Measurements from ENCODE around the gene LTB4R. TPM values are rescaled to one million over a fixed set of nuclear protein-coding genes. Genes with fewer than 3 reads are reported as not detected.

Gene LTB4R
- total and polyA plus RNA-seq, 9 of the 15 experiments (the other 6 are each of a cell fraction or from before 2014, with no cell fraction given): 0.38 to 10.5 (median 2.8) TPM

DNA sequence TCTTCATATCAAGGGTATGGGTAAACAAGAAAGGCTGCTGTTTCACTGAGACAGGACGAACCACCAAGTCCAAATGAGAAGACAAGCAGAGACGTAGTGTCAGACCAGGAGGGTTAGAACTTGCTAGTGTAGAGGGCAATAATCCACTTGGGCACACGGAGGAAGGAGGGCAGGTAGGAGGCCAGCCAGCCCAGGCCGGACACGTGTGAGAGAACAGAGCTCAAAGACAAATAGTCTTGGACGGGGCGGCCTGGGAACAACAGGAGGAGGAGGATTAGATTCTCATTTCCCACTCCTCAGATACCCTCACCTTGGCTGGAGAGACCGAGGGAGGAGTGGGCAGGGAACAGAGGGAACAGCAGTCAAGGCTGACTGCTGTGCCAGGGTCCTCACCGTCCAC lies 20.6 kb upstream of the LTB4R start:
- no TSS peak for BruUV-seq (replicated peaks)
- TF ChIP-seq ETV6 (IDR thresholded peaks at IDR 0.05; ENCODE audit: borderline replicate concordance in 1 of 2, low read depth in 2 of 2, low read length in 1 of 2) (no peak), ETV6 (CRISPR knock-in tag; IDR thresholded peaks at IDR 0.05; ENCODE audit: borderline replicate concordance) (no peak), ZNF12 (CRISPR knock-in tag; IDR thresholded peaks at IDR 0.05) (no peak), XRCC5 (IDR thresholded peaks at IDR 0.05; ENCODE audit: low read depth, low read length) (no peak), MYC (IDR thresholded peaks at IDR 0.05; ENCODE audit: low read depth, low read length) (no peak), MYC (CRISPR knock-in tag; IDR thresholded peaks at IDR 0.05; ENCODE audit: borderline replicate concordance, low read depth) (no peak)
- TF ChIP-seq, protein P1, sequence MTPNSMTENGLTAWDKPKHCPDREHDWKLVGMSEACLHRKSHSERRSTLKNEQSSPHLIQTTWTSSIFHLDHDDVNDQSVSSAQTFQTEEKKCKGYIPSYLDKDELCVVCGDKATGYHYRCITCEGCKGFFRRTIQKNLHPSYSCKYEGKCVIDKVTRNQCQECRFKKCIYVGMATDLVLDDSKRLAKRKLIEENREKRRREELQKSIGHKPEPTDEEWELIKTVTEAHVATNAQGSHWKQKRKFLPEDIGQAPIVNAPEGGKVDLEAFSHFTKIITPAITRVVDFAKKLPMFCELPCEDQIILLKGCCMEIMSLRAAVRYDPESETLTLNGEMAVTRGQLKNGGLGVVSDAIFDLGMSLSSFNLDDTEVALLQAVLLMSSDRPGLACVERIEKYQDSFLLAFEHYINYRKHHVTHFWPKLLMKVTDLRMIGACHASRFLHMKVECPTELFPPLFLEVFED (CRISPR knock-in tag; conservative IDR thresholded peaks at IDR 0.05): no peak
- peaks cover 30% of the 10 kb centered on the region; the same call in 2 of the 3 replicates for H3K36me3 ChIP-seq (ENCODE audit: control insufficient read depth, insufficient read depth, low read length)
- intact Hi-C loops (cut with micrococcal nuclease) (no loop called here), in situ Hi-C loops (cut with MboI) (loop anchor here (10.0 kb wide), 1 partner anchor 276 kb away; no protein-coding TSS in a partner anchor)
- FAIRE-seq (no peak), ATAC-seq (no peak), DNase-seq (ENCODE audit: extremely low read depth in 1 of 4, low spot score in 3 of 4) (no peak)
- 74% methylated on average over 6 of the region's 9 CpGs for WGBS (ENCODE audit: insufficient coverage, low coverage, missing lambda C conversion rate)
- H3K27me3 ChIP-seq (ENCODE audit: control insufficient read depth in 2 of 2, insufficient read depth in 2 of 2, low read length in 2 of 2): no peaks in the 10 kb centered on the region
- H3K9me1 ChIP-seq (ENCODE audit: control insufficient read depth, insufficient read depth, low read length): no peaks in the 10 kb centered on the region
- no peak overlapping the region for H2AFZ ChIP-seq (ENCODE audit: low read depth, low read length)
- no peaks in the 10 kb centered on the region for H3K79me2 ChIP-seq (ENCODE audit: control insufficient read depth, insufficient read depth, low read length)
- no peaks in the 10 kb centered on the region for H4K20me1 ChIP-seq (replicated peaks; ENCODE audit: control insufficient read depth, insufficient read depth, low read length)
- H3K27ac ChIP-seq (ENCODE audit: extremely low read depth, low read depth, low read length): no peak overlapping the region
- H3K4me3 ChIP-seq: no peak overlapping the region
- no peaks in the 10 kb centered on the region for H3K4me1 ChIP-seq (replicated peaks in 1 of 2; ENCODE audit: control insufficient read depth in 2 of 2, insufficient read depth in 2 of 2, low read length in 2 of 2)
- POLR2A ChIA-PET: interaction anchor here (0.5 to 1.1 kb wide), 5 partner anchors 9 to 89 kb away, joined by 3 to 4 read pairs (median 3); partner anchors contain the start of genes DHRS1, NOP9 and TSSK4
- no peaks in the 10 kb centered on the region for H3K9me3 ChIP-seq (replicated peaks; ENCODE audit: control insufficient read depth, insufficient read depth, low read depth, low read length)
- H3K4me2 ChIP-seq (ENCODE audit: insufficient read depth, low read length): no peak overlapping the region
- peak overlapping the region in 1 of 2 experiments; percentile 58; a peak in 2 of 4 replicates for H3K9ac ChIP-seq (ENCODE audit: insufficient read depth in 1 of 2, low read depth in 2 of 2, low read length in 2 of 2)
- CTCF ChIA-PET (ENCODE audit: low intra/inter-chr PET ratio): no interaction called here

All from K562 (cell line).